ENCODE measurements around the gene PFKFB1.

PFKFB1 gene

DNA sequence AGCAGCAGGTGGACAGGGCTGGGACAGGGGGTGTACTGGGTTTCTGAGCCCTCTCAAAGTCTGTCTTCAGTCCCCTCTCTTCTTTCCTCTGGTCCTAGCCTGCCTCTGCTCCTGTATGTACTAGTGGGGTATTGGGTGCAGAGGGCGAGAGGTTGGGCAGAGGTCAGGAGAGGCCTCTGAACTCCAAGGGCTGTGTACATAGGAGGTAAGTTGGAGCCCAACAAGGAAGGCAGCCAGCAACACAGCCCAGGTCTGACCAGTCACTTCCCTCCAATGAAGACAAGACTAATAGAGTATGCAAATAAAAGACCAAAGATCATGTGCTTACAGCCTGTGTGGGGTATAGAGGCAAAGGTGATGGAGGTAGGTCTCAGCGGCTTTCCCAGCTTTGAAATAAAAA, at the start of gene PFKFB1:
Gene PFKFB1, minus strand, starts transcription at position 90 of the 400 bp plus-strand sequence. CDS start 181 bp downstream, outside the sequence.
- no peak for FAIRE-seq

DNA sequence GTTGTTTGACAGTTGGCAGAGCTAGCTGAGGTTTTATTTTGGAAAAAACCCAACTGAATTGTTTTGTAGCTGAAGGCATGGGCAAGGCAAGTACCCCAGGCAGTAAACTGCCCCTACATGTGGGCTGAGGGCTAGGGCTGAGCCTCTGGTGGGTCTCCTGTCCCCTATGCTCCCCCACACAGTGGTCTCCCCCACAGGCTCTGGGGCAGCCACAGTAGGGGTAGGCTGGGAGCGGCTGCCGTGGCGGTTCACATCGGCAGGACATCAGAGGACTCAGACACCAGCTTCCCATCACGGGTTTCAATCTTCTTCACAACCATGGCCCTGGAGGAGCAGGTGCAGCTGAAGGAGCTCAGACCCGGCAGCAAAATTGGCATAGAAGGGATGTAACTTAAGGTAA, 47.5 kb upstream of the PFKFB1 start:
- FAIRE-seq, result no peak

DNA sequence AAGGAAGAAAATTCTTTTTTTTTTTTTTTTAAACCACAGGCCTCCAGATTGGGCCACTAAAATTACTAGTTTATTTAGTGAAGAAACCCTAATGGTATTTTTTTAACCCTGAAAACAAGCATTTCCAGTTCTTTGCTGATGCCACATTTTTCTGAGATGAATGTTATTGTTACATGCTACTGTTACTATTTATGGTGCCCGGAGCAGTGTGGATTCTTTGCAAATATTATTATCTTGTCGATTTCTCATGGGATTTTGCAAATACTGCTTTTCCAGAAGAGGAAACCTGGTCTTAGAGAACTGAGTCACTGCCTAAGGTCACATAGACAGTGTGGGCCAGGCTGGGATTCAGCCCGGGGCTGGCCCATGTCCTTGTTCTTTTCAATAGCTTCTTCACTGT, 45.5 kb upstream of the PFKFB1 start:
- no peak for FAIRE-seq

DNA sequence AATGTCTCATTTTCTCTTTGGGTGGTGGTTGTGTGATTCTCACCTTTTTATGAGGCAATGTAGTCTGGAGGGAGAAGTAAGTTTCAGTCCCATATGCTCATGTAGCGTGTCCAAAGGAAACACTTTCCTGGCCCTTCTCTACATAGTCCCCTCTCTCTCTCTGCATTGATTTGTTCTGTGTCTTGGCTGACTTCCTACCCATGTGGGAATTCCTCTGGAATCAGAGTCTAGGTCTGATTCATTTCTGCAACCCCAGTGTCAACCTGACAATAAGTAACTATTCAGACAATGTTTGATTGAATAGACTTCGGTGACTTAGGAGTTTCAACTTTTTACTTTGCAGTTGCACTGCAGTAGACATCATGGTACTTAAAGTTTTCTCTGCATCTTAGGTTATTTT, 39.4 kb upstream of the PFKFB1 start:
- FAIRE-seq, result no peak

DNA sequence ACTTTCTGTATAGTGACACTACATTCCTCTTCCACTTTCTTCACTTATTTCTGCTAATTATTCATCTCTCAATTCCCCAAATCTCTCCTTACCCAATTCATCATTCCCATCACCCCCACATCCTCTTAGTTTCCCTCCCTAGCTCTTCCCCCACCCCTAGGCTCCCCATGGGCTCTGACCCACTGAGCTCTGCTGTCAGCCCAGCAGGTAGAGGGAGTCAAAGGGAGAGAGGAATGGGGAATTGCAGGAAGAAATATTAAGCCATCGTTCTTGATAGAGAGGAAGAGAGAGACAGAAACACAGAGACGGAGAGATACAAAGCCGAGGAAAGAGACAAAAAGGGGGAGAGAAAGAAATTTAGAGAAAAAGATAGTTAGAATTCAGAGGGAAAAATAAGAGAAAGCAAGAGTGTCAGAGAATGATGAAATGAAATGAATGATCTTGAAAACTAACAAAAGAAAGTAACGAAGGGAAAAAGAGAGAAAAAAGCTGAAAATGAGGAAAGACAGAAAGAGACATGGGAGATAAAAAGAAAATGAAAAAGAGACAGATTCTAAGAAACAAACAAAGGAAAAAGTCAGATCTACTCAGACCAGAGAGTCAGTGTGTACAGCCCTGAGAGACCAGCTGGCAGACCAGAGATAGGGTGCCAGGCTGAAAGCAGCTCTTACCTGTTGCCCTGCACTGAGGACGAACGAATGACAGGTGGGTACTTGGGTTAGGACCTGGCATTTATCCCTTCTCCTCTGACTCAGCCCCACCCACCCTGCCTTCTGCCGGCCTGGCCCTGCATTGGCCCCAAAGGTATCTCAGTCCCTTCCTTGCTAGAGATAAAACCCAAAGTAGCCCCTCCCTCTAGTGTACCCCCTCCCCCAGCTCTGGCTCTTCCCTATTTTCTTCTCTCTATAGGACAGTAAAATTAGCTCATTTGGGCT, 36.5 kb upstream of the PFKFB1 start, which contains the start of gene ALAS2:
Gene ALAS2, minus strand, starts transcription at position 707 of the 935 bp plus-strand sequence. CDS start 4,977 bp downstream, outside the sequence.
- no peak for FAIRE-seq

DNA sequence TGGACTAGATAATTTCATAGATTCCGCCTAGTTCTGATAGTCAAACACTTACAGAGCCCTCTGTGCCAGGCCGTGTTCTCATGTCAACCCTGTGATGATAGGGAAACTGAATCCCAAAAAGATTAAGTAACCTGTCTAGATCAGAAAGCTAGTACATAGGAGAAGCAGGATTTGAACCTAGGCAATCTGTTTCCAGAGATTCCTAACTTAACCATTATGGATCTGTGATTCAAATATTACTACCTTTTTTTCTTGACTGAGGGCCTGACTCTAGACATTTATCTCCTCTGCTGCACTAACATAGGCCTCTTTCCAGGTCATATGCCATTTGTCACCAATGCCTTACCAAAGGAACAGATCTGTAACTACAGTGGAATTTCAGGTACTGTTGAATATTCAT, 35.3 kb upstream of the PFKFB1 start:
- no peak for FAIRE-seq

DNA sequence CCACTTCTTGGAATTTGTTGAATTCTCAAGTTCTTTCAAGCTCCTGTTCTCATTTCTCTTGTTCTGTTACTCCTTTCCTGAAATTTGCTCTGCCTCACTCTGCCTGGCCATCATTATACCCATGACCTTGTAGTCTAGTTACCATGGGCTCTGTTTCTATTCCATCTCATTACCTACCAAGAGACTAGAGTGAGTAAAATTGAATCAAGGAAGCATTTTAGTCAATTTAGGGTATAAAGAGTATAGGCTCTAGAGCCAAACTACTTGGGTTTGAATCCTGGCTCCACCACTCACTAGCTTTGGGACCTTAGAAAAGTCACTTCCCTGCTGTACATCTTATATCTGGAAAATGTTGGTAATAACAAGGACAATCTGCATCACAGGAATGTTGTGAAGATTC, 34.6 kb upstream of the PFKFB1 start:
- FAIRE-seq, result no peak

DNA sequence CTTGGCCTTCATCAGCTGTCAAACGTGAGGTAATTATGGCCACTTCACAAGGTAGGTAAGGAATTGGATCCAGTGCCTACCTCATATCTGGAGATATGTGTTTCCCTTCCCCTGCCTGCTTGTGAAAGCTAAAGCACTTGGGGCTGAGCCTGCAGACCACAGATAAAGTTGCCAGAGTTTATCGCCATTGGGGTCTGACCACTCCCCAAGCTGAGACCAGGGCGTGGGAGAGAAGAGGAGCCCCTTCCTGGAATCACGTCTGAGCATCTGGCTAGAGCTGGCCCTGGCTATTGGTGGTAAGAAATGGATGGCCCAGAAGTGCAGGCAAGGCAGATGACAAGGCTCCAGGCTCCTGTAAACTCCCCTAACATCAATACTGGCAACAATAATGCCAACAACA, 34.1 kb upstream of the PFKFB1 start:
- no peak for FAIRE-seq

DNA sequence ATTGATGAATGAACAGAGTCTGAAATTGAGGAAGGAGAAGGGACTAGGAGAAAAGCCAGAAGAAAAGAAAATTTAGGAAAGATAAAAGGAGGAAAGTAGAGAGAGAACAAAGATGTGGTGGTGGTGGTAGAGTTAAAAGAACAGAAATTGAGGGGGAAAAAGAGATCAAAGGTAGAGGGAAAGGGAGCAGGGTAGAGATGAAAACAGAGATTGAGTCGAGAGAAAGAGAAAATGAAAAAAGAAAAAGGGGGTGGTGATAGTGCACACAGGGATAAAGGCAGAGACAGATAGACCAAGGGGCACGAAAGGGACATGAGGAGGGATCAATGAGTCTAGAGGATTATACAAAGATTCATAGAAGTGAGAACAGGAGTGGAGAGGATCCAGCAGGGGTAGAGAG, 32.9 kb upstream of the PFKFB1 start:
- no peak for FAIRE-seq

DNA sequence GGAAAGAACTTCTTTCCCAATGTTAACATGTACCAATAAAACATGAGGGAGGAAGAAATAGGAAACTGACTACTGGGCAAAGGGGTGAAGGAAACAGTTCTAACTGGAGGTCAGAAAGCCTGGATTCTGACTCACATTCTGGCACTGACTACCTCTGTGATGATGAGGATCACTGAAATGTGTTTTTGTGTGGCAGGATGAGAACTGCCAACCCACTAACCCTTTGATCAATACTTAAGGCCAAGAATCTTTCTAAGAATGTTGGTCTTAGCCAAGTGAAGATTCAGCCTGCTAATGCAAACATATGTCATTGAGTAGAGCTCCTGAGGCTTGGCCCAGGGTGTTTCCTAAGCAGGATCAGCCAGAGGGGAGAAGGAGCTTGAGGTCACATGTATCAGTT, 32.2 kb upstream of the PFKFB1 start:
- no peak for FAIRE-seq

DNA sequence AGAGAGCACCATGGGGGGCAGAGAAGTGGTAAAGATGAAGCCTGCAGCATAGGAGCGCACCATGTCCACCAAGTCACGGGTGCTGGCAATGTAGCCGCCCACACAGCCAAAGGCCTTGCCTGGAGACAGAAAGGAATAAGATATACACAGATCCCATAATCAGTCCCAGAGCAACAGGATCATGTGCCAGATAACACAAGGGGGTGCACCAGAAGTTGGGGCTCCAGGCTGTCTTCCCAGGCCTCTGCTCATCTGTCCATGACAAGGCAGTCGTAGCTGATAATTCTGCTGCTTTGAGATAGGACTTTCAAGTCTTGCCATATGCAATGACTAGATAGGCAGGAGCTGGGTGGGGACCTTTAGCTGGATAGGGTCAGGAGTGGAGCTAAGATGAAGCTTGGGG, 20.9 kb upstream of the PFKFB1 start:
- no peak for FAIRE-seq

DNA sequence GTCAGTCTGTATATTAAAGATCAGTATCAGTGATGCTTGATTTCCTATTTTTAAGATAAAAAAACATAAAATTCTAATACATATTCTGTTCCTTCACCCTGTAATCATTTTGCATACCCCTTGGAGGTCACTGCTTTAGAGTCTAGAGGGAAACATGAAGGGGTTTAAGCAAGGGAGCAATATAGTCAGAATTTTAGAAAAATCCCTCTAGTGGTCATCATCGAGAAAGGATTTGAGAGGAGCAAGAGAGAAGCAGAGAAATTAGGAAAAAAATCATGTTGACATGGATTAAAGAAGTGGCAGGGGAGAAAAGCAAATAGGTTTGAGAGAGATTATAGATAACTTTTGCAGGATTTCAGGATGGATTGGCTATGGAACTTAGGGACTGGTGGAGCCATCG, 17.3 kb upstream of the PFKFB1 start:
- no peak for FAIRE-seq

DNA sequence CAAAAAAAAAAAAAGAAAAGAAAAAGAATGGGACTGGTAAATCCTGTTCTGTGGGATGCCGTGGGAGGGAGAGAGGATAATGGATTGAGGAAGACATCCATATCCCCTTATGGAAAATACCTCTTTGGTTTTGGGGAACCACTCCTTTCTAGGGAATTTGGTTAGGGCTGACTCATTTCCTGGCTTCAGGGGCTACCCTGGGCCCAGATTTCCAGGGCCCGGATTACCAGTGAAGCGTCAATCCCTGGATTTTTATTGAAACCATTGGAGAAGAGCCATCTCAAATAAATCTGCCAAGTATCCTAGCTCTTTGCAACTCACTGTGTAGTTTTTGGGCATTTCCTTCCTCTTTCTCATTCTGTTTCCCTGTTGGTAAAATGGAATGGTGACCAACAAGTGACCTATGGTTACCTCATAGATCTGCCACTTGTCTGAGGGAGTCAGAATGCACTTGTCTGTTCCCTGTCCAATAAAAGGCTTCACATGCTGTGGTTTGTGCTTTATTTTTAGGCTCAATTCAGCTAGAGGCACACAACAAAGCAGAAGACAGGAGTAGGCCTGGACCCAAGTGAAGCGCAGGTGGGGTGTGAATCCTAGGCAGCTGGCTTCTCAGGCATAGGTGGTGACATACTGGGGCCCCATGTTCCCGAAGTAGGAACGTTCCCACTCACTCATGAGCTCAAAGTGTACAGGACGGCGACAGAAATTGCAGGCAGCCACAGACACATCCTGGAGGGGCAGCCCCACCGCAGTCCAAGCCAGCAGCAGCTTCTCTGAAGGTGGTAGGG, 14.8 kb upstream of the PFKFB1 start:
- FAIRE-seq, result no peak

DNA sequence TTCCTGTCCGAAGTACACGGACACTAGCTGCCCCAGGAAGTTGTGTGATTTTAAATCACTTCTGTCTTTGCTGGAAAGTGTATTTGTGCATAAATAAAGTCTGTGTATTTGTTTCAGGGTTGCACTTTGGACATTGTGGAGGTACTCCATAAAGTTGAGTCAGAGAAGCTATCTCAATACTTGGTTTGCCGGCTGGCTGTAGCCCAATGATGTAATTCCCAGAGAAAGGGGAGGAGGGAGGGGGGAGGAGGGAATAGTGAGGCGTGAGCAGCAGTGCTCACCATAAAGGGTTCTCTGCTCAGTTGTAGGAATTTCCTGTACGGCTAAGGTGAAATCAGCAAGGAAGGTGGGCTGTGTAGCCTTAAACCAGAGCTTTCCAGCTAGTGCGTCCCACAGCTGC, 13.7 kb upstream of the PFKFB1 start:
- no peak for FAIRE-seq

DNA sequence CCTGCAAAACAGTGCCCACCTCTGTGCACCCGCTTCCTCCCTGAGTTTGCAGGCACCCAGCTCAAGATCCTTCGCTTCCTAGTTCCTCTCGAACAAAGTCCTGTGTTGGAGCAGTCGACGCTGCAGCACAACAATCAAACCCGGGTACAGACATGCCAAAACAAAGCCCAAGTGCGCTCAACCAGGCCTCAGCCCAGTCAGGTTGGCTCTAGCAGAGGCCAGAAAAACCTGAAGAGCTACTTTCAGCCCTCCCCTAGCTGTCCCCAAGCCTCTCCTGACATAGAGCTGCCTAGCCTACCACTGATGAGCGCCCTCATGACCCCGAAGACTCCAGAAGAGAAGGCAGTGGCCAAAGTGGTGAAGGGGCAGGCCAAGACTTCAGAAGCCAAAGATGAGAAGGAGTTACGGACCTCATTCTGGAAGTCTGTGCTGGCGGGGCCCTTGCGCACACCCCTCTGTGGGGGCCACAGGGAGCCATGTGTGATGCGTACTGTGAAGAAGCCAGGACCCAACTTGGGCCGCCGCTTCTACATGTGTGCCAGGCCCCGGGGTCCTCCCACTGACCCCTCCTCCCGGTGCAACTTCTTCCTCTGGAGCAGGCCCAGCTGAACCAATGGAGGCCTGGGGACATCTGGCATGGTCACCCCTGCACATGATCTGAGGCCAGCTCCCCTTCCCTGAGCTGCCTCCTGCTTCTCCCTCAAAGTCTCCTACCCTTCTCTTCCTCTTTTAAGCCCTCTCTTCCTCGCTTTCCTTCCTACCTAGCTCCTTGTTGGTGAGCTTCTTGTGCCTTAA, 13.0 kb upstream of the PFKFB1 start:
- FAIRE-seq, result no peak

DNA sequence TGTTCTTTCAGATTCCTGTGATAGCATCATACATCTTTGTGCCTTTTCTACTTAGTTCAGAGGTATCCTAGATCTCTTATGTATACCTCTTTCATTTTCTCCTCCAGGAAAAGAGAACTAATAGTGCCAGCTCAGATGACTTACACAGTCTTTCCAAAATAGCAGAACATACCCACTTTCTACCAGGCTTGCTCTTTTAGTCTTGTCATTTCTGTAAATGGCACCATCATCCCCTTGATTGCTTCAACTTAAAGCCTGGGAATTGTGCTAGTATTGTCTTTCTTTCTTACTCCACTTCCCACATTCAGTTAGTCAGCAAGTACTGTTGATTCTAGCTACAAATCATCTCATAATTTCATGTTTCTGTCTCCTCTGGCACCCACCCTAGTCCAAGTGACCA, 11.3 kb upstream of the PFKFB1 start:
- no peak for FAIRE-seq

DNA sequence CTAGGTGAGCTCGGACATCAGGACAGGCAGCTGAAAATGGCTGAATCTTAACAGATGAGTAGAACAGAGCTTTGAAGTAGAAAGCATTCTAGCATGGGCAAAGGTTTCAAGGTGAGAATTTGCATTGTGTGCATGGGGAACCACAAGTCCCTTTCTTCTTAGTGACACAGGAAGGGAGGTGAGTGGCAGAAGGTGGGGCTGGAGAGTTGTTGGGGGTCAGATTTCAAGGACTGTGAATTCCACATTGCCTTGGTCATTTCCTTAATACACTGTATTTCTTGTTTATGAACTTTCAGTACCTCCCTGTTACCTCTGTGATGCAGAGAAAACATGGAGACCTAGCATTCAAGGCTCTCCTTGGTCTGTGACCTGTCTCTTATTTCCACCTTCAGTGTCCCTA, 10.2 kb upstream of the PFKFB1 start:
- FAIRE-seq, result no peak

DNA sequence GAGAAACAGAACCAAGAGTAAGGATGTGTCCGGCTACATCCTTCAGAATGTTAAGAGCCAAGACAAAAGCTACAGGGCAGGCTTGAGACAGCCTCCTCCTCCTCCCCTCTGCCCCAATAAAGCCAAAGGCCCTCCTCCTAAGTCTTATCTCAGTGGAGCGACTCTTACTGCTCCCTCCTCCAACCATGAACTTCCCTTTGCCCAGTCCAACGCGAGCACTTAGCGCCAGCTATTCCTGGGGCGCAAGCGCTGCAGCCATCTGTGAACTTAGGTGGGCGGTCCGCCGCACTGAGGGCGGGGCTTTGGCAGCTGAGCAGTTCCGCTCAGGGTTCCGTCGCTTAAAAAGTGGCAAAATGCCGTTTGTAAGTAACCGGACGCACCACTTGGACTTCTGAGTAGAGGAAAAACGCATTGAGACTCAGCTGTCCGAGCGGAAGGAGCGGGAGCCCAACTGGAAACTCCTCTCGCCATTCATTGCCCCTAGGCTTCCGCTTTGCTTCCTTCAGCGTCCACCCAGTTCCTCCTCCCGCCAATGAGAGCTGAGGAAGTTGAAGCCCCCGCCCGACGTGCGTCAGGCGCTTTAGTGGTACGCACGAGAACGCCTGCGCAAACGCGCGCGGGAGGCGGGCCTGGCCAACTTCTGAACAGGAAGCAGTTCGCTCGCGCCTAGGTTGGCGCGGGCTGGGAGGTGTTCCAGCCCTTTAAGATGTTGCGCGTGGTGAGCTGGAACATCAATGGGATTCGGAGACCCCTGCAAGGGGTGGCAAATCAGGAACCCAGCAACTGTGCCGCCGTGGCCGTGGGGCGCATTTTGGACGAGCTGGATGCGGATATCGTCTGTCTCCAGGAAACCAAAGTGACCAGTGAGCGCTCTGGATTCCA, 6.0 kb upstream of the PFKFB1 start, which contains the start of gene APEX2:
Gene APEX2, plus strand, starts transcription at position 647 of the 882 bp plus-strand sequence. Its CDS starts 60 bp downstream, at position 707.
- FAIRE-seq, result peak; percentile 94

DNA sequence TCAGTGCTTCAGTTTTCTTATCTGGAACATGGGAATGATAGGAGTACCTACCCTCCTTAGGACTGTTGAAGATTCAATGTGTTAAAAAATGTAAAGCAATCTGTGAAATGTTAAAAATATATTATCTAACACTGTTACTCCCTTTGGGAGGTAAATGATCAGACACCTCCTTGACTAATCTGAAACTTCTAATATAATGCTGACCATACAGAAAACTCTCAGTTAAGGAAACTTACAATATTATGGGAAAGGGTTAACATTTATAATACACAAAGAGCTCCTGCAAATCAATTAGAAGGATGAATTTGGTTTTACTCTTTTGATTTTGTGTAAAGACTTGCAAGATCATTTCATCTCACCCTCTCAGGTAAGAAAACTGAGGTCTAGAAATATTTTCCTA, 1.6 kb upstream of the PFKFB1 start:
- FAIRE-seq, result no peak

DNA sequence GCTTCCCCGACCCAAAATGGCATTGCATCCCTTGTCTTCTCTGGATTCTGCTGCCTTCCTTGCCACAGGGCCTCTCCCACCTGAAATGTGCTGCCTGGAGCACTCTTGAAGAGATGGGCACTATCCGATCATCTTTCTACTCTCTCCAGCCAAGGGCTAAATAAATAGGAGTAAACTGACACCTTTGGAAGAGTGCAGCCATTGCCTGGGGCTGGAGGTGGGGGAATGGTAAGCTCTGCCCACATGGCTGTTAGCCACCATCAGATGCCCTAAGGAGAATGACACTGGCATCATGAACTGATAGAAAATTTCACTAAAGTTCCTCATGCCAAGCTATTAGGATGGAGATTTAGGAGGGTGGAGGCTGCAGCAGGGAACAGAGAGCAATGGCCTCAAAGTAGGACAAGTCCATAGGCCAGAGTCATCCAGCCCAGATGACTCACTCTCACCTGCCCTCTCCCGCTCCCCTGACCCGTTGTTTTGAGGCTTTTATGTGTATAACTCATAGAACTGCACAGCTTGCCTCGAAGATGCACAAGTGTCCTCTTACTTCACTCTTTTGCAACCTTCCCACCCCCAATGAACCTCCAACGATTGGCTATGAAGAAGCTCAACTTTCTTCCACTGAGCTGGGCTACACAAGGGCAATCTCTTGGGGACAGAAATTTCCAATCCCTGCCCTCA, 822 bp upstream of the PFKFB1 start:
- FAIRE-seq, result no peak

DNA sequence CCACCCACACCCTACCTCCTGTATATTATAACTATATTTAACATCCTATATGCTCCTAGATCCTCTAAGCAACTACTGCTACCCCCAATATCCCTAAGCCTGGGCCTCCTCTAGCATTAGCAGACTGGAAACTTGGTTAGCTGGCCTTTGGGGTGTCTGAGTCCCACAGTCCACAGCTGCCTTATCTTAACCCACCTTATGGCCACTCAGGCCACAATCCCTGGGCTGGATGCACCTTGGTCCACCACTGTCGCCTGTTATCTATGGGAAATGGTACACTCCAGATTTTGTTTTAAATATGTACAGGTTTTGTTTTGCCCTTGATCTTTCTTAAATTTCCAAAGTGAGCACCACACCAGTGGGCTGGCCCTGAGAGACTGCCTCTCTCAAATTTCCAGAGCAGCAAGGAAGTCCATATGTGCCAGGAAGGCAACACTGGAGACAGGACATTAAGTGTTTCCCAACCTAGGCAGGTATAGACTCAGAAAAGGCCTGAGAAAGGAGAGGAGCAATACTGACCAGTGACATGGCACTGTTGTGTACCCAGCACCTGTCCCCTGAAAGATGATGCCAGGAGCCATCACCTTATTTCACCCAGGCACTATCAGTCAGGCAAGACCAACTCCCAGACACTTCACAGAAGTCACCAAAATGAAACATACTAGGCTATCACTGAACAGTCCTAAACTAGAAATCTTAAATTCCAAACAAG, 921 bp downstream of the PFKFB1 start:
- no peak for FAIRE-seq

Data from islet of Langerhans (tissue), 1 donor.